PC-3 (cell line): ENCODE results near the gene ZNF74. TPM values are rescaled to one million over a fixed set of nuclear protein-coding genes. Genes with fewer than 3 reads are reported as not detected.
"Not testable (repeated sequence)": the region's sequence is repeated elsewhere in the genome, so short reads cannot be mapped to it uniquely, and the experiment has no call there.

Experiments
- ATAC-seq: fragments of 200-7000 bp; cut with Tn5 transposase; 2 replicates; pipeline ENCODE4 v1.9.1; 2020; ENCODE audit warnings: mild to moderate bottlenecking, moderate library complexity
- BruUV-seq: library from RNA; stranded (reverse); fragments of 400-500 nt; replicated peaks from 2 replicates; lab custom pipeline; 2021; lab: Mats Ljungman, UMichigan
- CTCF ChIA-PET: fragments of 300-600 bp; sonication (Branson Sonifier 250); formaldehyde crosslinking; loops from one replicate; lab custom pipeline; 2022; ENCODE audit warnings: antibody characterized with exemption; lab: Charles Lee
- POLR2A ChIA-PET: fragments of 300-600 bp; sonication (Branson Sonifier 250); formaldehyde crosslinking; loops from one replicate; lab custom pipeline; 2022; ENCODE audit warnings: antibody characterized with exemption; ENCODE audit not compliant: unreplicated experiment; lab: Charles Lee
- DNase-seq: peaks from one replicate; pipeline ENCODE4 v3.0.0-alpha.2; 2015
- H2AFZ ChIP-seq: fragments of 300-600 bp; sonication (generic); 2 replicates; pipeline ENCODE4 v1.6.0; 2016; ENCODE audit warnings: antibody characterized with exemption, low read length
- H3F3A ChIP-seq: fragments of 300-600 bp; sonication (generic); one replicate; pipeline ENCODE4 v1.6.0; 2017; ENCODE audit warnings: antibody characterized with exemption, low read length, control low read depth, mild to moderate bottlenecking; ENCODE audit not compliant: unreplicated experiment
- H3K27ac ChIP-seq: fragments of 300-600 bp; sonication (generic); 2 replicates; pipeline ENCODE4 v1.5.1; 2016; ENCODE audit warnings: mild to moderate bottlenecking, low read length
- H3K27me3 ChIP-seq: fragments of 300-600 bp; sonication (generic); 2 replicates; pipeline ENCODE4 v1.6.1; 2016; ENCODE audit warnings: low read length, mixed read lengths
- H3K36me3 ChIP-seq: fragments of 300-600 bp; sonication (generic); 2 replicates; pipeline ENCODE4 v1.6.1; 2016; ENCODE audit warnings: low read depth, mixed run types, low read length, mixed read lengths
- H3K4me1 ChIP-seq: fragments of 300-600 bp; sonication (generic); 2 replicates; pipeline ENCODE4 v1.5.1; 2016; ENCODE audit warnings: low read length; ENCODE audit not compliant: insufficient read depth
- H3K4me2 ChIP-seq: fragments of 300-600 bp; sonication (generic); 2 replicates; pipeline ENCODE4 v1.6.0; 2016; ENCODE audit warnings: low read length
- H3K4me3 ChIP-seq: fragments of 300-600 bp; sonication (generic); 2 replicates; pipeline ENCODE4 v1.5.1; 2016; ENCODE audit warnings: mild to moderate bottlenecking, low read length, mixed read lengths
- H3K79me2 ChIP-seq: fragments of 300-600 bp; sonication (generic); 2 replicates; pipeline ENCODE4 v1.6.1; 2017; ENCODE audit warnings: low read length, mixed read lengths
- H3K9ac ChIP-seq: fragments of 300-600 bp; sonication (generic); 2 replicates; pipeline ENCODE4 v1.6.0; 2016; ENCODE audit warnings: mild to moderate bottlenecking, low read length
- H3K9me2 ChIP-seq: fragments of 300-600 bp; sonication (generic); replicated peaks from 2 replicates; pipeline ENCODE4 v1.6.1; 2016; ENCODE audit warnings: mixed run types, low read length, mixed read lengths
- H3K9me3 ChIP-seq: fragments of 300-600 bp; sonication (generic); 2 replicates; pipeline ENCODE4 v1.6.1; 2016; ENCODE audit warnings: low read length, mixed read lengths
- H4K20me1 ChIP-seq: fragments of 300-600 bp; sonication (generic); 2 replicates; pipeline ENCODE4 v1.6.1; 2016; ENCODE audit warnings: low read length, mixed read lengths
- EZH2 ChIP-seq: fragments of 300-600 bp; sonication (generic); IDR thresholded peaks from one replicate; pipeline ENCODE4 v1.6.1; 2017; ENCODE audit warnings: antibody characterized with exemption, mild to moderate bottlenecking, low read length; ENCODE audit not compliant: unreplicated experiment
- EZH2phosphoT487 ChIP-seq: fragments of 300-600 bp; sonication (generic); IDR thresholded peaks from 2 replicates; pipeline ENCODE4 v1.6.1; 2018; ENCODE audit warnings: mild to moderate bottlenecking, antibody characterized with exemption, low read length, borderline replicate concordance
- intact Hi-C: fragments of 100-400 bp; cut with micrococcal nuclease; formaldehyde crosslinking; loops from 2 replicates; pipeline ENCODE4 v1.9.0; 2023
- total RNA-seq: library from RNA; depleted of rRNA; stranded (reverse); fragments of >200 nt; gene quantifications from 2 replicates; pipeline ENCODE4 v1.2.3, GENCODE V29; 2014
- TF ChIP-seq, protein P1 (sequence below): fragments of 300-600 bp; sonication (generic); conservative IDR thresholded peaks from 2 replicates; pipeline ENCODE4 v1.5.1; 2017; ENCODE audit warnings: antibody characterized with exemption, low read depth, mild to moderate bottlenecking, low read length

The ZNF74 gene
- total RNA-seq, 1 experiment from 2014 or later = 11.1 TPM

DNA sequence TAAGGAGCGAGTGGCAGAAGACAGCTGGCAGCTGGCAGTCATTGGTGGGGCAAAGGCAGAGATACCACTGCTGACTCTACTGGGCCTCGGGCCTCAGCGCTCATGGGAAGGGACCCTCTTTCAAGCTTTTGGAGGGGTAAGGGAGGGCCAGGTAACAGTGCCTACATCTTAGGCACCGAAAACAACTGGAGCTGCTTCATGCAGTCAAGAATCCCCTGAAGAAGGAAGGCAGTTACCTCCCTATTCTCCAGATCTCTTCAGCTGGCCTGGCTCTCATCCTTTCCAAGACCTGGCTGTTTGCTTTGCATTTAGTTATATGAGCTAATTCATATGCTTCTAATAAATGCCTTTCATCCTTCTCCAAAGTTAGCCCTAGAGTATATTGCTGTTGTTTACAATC lies 15.8 kb upstream of the ZNF74 start:
- TF ChIP-seq, protein P1, sequence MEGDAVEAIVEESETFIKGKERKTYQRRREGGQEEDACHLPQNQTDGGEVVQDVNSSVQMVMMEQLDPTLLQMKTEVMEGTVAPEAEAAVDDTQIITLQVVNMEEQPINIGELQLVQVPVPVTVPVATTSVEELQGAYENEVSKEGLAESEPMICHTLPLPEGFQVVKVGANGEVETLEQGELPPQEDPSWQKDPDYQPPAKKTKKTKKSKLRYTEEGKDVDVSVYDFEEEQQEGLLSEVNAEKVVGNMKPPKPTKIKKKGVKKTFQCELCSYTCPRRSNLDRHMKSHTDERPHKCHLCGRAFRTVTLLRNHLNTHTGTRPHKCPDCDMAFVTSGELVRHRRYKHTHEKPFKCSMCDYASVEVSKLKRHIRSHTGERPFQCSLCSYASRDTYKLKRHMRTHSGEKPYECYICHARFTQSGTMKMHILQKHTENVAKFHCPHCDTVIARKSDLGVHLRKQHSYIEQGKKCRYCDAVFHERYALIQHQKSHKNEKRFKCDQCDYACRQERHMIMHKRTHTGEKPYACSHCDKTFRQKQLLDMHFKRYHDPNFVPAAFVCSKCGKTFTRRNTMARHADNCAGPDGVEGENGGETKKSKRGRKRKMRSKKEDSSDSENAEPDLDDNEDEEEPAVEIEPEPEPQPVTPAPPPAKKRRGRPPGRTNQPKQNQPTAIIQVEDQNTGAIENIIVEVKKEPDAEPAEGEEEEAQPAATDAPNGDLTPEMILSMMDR = no peak
- TF ChIP-seq EZH2phosphoT487 = no peak
- TF ChIP-seq EZH2 = no peak
- Histone ChIP-seq H3K9ac (no peak overlapping the region), H3K4me2 (no peak overlapping the region), H3K4me1 (no peaks in the 10 kb centered on the region), H3K4me3 (no peak overlapping the region), H3K79me2 (no peaks in the 10 kb centered on the region), H3K9me3 (no peaks in the 10 kb centered on the region), H3F3A (no peaks in the 10 kb centered on the region), H3K27me3 (no peaks in the 10 kb centered on the region), H3K36me3 (no peaks in the 10 kb centered on the region), H2AFZ (no peak overlapping the region), H3K9me2 (no peaks in the 10 kb centered on the region), H4K20me1 (no peaks in the 10 kb centered on the region), H3K27ac (no peak overlapping the region)
- BruUV-seq = no TSS peak
- ChIA-PET CTCF (no interaction called here), POLR2A (no interaction called here)
- intact Hi-C loops = no loop called here
- ATAC-seq = no peak
- DNase-seq = no peak

DNA sequence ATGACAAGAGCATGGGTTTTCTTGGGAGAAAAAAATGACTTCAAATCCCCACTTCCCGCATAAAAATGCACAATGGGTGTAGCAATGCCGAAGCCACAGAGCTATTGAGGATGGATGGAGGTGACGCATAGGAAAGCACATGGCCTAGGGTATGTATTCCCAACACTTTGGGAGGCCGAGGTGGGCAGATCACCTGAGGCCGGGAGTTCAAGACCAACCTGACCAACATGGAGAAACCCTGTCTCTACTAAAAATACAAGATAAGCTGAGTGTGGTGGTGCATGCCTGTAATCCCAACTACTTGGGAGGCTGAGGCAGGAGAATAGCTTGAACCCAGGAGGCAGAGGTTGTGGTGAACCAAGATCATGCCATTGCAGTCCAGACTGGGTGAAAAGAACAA lies 15.3 kb upstream of the ZNF74 start:
- intact Hi-C loops, CTCF ChIA-PET: not testable (repeated sequence)

DNA sequence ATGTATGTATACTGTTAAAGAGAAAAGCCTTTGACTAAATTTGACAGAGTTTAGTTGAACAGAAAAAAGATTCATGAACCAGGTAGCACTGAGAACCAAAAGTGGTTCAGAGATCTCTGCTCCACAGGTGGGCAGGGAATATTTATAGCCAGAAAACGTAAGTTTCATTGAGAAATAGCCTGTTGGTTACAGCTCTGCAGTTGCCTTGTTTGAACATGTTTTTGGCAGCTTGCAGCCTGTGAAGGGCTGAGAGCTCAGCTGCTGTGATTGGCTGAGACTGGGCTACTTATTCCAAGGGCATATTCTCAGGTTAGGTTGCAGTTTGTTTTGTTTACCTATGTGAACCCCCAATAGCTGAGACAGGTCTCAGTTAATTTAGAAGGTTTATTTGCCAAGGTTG lies 13.5 kb upstream of the ZNF74 start:
- Histone ChIP-seq H3K4me2 (no peak overlapping the region), H3K9ac (no peak overlapping the region), H3K36me3 (no peaks in the 10 kb centered on the region), H3K27ac (no peak overlapping the region), H3K4me1 (no peaks in the 10 kb centered on the region), H3K4me3 (no peak overlapping the region), H3F3A (no peaks in the 10 kb centered on the region), H4K20me1 (no peaks in the 10 kb centered on the region), H3K9me3 (no peaks in the 10 kb centered on the region), H2AFZ (no peak overlapping the region), H3K27me3 (no peaks in the 10 kb centered on the region), H3K79me2 (no peaks in the 10 kb centered on the region), H3K9me2 (no peaks in the 10 kb centered on the region)
- no TSS peak for BruUV-seq
- intact Hi-C loops = no loop called here
- no peak for TF ChIP-seq EZH2phosphoT487
- TF ChIP-seq, protein P1 = no peak
- TF ChIP-seq EZH2 = no peak
- ChIA-PET POLR2A (no interaction called here), CTCF (interaction anchor here (0.7 kb wide), 1 partner anchor 93 kb away, joined by 3 read pairs; no protein-coding TSS in a partner anchor)
- ATAC-seq (no peak), DNase-seq (no peak)

More for the DNA sequence above, 15.3 kb upstream of the ZNF74 start:
- H3F3A ChIP-seq, H3K27me3 ChIP-seq, H2AFZ ChIP-seq, H3K4me1 ChIP-seq, H3K27ac ChIP-seq, H3K36me3 ChIP-seq, DNase-seq, ATAC-seq, H3K79me2 ChIP-seq, H3K4me3 ChIP-seq, H3K4me2 ChIP-seq, H3K9ac ChIP-seq, H3K9me2 ChIP-seq, H4K20me1 ChIP-seq, BruUV-seq, H3K9me3 ChIP-seq, POLR2A ChIA-PET: not testable (repeated sequence)
